Subcutaneous adipose tissue (tissue), 4 donors: ENCODE data around the gene AGK. TPM values are rescaled to one million over a fixed set of nuclear protein-coding genes. Genes with fewer than 3 reads are reported as not detected.

Source experiments
- CTCF ChIP-seq: fragments of 450-650 bp; IDR thresholded peaks from one replicate; pipeline ENCODE4 v1.5.1; 2016; ENCODE audit warnings: low read depth, mild to moderate bottlenecking, control low read depth, antibody characterized with exemption, moderate library complexity
- total RNA-seq, 4 donors: library from RNA; depleted of rRNA; stranded (reverse); fragments of >200 nt; gene quantifications; one replicate each; pipeline ENCODE4 v1.1.0, GENCODE V29; 2016

AGK gene
- 10 to 100 TPM; 14.3 to 16.6 (median 15.6) TPM for total RNA-seq

- TF ChIP-seq CTCF, result no peak
These were observed at the start of gene AGK for GRCh38 chr7:141551094-141551781. AGK (plus strand) TSS chr7:141551410; CDS start chr7:141555467, 4,057 bp downstream.

- TF ChIP-seq CTCF, result no peak
These were observed 49.8 kb upstream of the AGK start for GRCh38 chr7:141501451-141501850.

- no peak for TF ChIP-seq CTCF
These were observed 39.9 kb upstream of the AGK start for GRCh38 chr7:141511316-141511675.

- no peak for TF ChIP-seq CTCF
These were observed 39.4 kb upstream of the AGK start for GRCh38 chr7:141511676-141512396.

- TF ChIP-seq CTCF, result no peak
These were observed 38.6 kb upstream of the AGK start for GRCh38 chr7:141512597-141512996.

- no peak for TF ChIP-seq CTCF
These were observed 37.5 kb upstream of the AGK start for GRCh38 chr7:141513720-141514119.

GRCh38 chr7:141515941-141516340 lies 35.3 kb upstream of the AGK start:
- no peak for TF ChIP-seq CTCF
